ENCODE data around the gene PRMT3. TPM values are rescaled to one million over a fixed set of nuclear protein-coding genes. Genes with fewer than 3 reads are reported as not detected.
A peak's percentile ranks its signal among the peaks of the same experiment; 100 is the strongest.

The PRMT3 gene
- total RNA-seq, 1 donor from 2014 or later = 39.6 TPM

DNA sequence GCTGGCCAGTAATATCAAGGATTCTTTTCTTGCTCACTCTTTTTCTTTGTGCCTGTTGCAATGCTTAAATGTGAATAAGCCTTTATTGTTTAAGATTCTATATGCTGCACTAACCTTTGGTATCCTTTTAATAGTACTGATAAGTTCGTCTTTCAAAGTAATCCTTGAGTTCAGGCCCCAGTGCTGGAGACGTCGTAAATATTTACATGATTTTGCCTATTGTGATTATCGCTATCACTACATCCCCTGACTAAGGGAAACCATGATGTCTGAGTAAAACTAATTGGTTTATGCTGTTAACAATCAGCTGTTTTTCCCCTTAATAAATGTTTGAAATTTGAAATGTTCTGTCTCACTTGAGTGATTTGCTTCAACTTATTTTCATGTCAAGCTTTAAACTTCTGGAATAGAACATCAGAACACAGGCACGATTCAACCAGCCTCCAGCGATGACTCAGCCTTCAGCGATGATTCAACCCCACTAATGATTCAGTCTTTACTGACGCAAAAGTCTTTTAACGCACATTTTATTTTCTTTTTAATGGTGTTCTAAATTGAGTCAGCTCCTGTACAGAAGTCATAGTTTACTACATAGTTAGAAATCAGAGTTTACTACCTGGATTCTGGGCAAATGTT, 20.1 kb upstream of the PRMT3 start:
- Histone ChIP-seq H3K27me3 (peaks cover 24% of the 10 kb centered on the region), H3K9me3 (ENCODE audit: low read depth) (no peaks in the 10 kb centered on the region), H3K4me3 (no peak overlapping the region), H3K36me3 (no peaks in the 10 kb centered on the region), H3F3A (ENCODE audit: low read depth) (no peaks in the 10 kb centered on the region), H3K9ac (no peak overlapping the region), H3K27ac (no peak overlapping the region), H3K79me2 (ENCODE audit: low read depth) (no peaks in the 10 kb centered on the region), H2AFZ (replicated peaks) (no peak overlapping the region), H3K4me1 (peaks cover 7% of the 10 kb centered on the region), H3K4me2 (no peak overlapping the region), H4K20me1 (ENCODE audit: low read depth) (no peaks in the 10 kb centered on the region)
- no peaks in the 10 kb centered on the region for H3K36me3 Mint-ChIP-seq
- TF ChIP-seq EZH2phosphoT487 (IDR thresholded peaks at IDR 0.05) (no peak), EZH2 (IDR thresholded peaks at IDR 0.05) (no peak)
- TF ChIP-seq, protein P1, sequence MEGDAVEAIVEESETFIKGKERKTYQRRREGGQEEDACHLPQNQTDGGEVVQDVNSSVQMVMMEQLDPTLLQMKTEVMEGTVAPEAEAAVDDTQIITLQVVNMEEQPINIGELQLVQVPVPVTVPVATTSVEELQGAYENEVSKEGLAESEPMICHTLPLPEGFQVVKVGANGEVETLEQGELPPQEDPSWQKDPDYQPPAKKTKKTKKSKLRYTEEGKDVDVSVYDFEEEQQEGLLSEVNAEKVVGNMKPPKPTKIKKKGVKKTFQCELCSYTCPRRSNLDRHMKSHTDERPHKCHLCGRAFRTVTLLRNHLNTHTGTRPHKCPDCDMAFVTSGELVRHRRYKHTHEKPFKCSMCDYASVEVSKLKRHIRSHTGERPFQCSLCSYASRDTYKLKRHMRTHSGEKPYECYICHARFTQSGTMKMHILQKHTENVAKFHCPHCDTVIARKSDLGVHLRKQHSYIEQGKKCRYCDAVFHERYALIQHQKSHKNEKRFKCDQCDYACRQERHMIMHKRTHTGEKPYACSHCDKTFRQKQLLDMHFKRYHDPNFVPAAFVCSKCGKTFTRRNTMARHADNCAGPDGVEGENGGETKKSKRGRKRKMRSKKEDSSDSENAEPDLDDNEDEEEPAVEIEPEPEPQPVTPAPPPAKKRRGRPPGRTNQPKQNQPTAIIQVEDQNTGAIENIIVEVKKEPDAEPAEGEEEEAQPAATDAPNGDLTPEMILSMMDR (IDR thresholded peaks at IDR 0.05) = no peak
- H3K9me3 Mint-ChIP-seq = peaks cover 5% of the 10 kb centered on the region
- no peak overlapping the region for H3K27ac Mint-ChIP-seq
- H3K4me3 Mint-ChIP-seq = no peak overlapping the region
- peaks cover 26% of the 10 kb centered on the region for H3K4me1 Mint-ChIP-seq
- H3K27me3 Mint-ChIP-seq (ENCODE audit: insufficient read depth, low read depth) = peaks cover 21% of the 10 kb centered on the region
- no peak for DNase-seq (ENCODE audit: low spot score)

DNA sequence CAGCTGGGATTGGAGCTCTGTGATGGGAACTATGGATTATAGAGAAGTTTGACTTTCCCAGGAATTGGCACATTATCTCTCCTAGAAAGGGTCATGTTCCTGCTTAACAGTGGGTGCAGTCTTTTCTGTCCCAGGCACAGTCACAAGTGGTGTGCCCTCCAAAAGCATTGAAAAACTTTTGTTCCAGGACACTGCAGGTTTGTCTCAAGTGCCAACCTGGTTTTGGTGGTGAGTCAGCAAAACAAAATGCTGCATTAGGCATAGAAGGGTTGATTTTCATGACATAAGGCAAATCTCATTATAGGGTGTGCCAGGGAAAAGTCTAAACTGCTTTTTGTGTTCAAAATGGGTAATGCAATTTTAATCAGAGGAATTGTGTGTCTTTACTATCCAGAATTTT, 19.1 kb upstream of the PRMT3 start:
- no peaks in the 10 kb centered on the region for H4K20me1 ChIP-seq (ENCODE audit: low read depth)
- TF ChIP-seq, protein P1 (IDR thresholded peaks at IDR 0.05) = no peak
- TF ChIP-seq EZH2 (IDR thresholded peaks at IDR 0.05) (no peak), EZH2phosphoT487 (IDR thresholded peaks at IDR 0.05) (no peak)
- peaks cover 7% of the 10 kb centered on the region for H3K4me1 ChIP-seq
- Mint-ChIP-seq H3K4me3 (no peak overlapping the region), H3K27ac (no peak overlapping the region), H3K9me3 (no peaks in the 10 kb centered on the region), H3K4me1 (peaks cover 21% of the 10 kb centered on the region), H3K27me3 (ENCODE audit: insufficient read depth, low read depth) (peaks cover 16% of the 10 kb centered on the region), H3K36me3 (no peaks in the 10 kb centered on the region)
- H3K27me3 ChIP-seq = peaks cover 14% of the 10 kb centered on the region
- H3K4me2 ChIP-seq = peak overlapping the region; percentile 0
- H3K36me3 ChIP-seq = no peaks in the 10 kb centered on the region
- H3K4me3 ChIP-seq = no peak overlapping the region
- no peak for DNase-seq (ENCODE audit: low spot score)
- no peaks in the 10 kb centered on the region for H3F3A ChIP-seq (ENCODE audit: low read depth)
- H3K9me3 ChIP-seq (ENCODE audit: low read depth) = no peaks in the 10 kb centered on the region
- H3K27ac ChIP-seq = no peak overlapping the region
- H3K79me2 ChIP-seq (ENCODE audit: low read depth) = no peaks in the 10 kb centered on the region
- H2AFZ ChIP-seq (replicated peaks) = no peak overlapping the region
- no peak overlapping the region for H3K9ac ChIP-seq

DNA sequence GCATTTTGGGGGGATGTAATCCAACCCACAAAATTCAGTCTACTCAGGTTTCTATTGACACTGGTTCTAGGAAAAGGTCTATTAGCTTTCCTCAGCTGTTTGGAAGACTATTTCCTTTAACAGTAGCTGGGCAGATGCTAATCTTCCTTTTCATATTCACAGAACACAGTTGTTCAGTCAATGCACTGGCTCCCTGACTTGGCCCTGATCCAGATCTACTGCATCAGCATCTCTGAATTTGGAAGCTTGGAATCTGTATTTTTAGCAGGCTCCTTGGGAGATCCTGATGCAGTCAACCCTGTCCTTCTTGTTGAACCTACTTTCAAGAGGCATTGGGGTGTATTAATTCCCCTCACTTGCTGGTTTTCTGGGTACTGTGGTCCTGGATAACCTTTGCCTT, 17.7 kb upstream of the PRMT3 start:
- no peak overlapping the region for H2AFZ ChIP-seq (replicated peaks)
- Mint-ChIP-seq H3K36me3 (no peaks in the 10 kb centered on the region), H3K4me3 (no peak overlapping the region), H3K27me3 (ENCODE audit: insufficient read depth, low read depth) (peaks cover 9% of the 10 kb centered on the region), H3K27ac (no peak overlapping the region), H3K9me3 (no peaks in the 10 kb centered on the region), H3K4me1 (peaks cover 17% of the 10 kb centered on the region)
- no peaks in the 10 kb centered on the region for H3F3A ChIP-seq (ENCODE audit: low read depth)
- H3K9me3 ChIP-seq (ENCODE audit: low read depth) = no peaks in the 10 kb centered on the region
- H4K20me1 ChIP-seq (ENCODE audit: low read depth) = no peaks in the 10 kb centered on the region
- no peak for DNase-seq (ENCODE audit: low spot score)
- no peak overlapping the region for H3K4me3 ChIP-seq
- H3K36me3 ChIP-seq = no peaks in the 10 kb centered on the region
- H3K27ac ChIP-seq = no peak overlapping the region
- no peak overlapping the region for H3K4me2 ChIP-seq
- H3K4me1 ChIP-seq = peaks cover 7% of the 10 kb centered on the region
- H3K9ac ChIP-seq = no peak overlapping the region
- no peaks in the 10 kb centered on the region for H3K27me3 ChIP-seq
- no peaks in the 10 kb centered on the region for H3K79me2 ChIP-seq (ENCODE audit: low read depth)
- TF ChIP-seq EZH2 (IDR thresholded peaks at IDR 0.05) = no peak
- TF ChIP-seq, protein P1 (IDR thresholded peaks at IDR 0.05) = no peak
- no peak for TF ChIP-seq EZH2phosphoT487 (IDR thresholded peaks at IDR 0.05)
